NCI-H1930 (cell line): ENCODE measurements around the gene LRRC58.

ENCODE experiments used
- DNase-seq, 2 experiments: peaks; one replicate each; lab custom pipeline; 2025; lab: John Stamatoyannopoulos, UW

LRRC58 gene

DNA sequence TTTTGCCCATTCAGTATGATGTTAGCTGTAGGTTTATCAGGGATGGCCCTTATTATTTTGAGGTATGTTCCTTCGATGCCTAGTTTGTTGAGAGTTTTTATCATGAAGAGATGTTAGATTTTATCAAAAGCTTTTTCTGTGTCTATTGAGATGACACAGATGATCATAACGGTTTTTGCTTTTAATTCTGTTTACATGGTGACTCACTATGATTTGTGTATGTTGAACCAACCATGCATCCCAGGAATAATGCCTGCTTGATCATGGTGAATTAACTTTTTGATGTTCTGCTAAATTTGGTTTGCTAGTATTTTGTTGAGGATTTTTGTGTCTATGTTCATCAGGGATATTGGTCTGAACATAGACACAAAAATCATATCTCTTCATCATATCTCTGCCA lies 72.4 kb downstream of the LRRC58 start:
- DNase-seq = no peak

DNA sequence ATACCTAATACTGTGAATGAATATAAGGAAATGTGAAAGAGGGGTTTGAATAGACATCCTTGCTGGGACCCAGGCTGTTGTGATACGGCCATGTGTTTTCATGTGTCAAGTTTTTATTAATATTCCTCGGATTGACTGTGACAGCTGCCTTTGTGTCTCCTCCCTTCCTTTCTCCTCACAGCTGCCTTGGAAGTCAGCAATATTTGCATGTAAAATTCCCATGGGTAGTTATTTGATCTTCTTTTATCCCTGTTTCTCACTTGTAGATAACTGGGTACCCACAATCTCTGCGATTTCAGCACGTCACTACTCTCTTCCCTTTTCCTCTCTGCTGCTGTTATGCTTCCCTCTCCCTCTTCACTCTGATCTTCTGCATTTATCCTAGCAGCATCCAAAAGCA lies 73.5 kb downstream of the LRRC58 start:
- no peak for DNase-seq

DNA sequence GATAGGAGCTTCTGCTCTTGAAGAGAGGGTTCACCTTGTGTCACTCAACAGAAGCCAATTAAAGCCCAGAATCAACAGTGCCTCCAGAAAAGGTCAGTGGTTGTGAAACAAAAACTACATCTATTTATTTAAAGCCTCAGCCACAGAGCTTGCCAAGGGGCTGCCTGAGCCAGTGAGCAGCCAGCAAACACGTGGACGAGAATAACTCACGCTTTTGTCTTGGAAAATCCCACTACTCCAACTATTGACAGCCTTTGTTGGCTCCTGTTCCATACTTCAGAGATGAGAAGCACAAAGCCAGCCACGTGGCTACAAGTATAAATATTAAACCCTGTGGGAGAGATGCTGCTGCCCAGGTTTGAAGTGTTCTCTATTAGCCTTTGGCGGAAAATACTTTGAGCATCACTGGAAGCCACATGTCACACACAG lies 74.4 kb downstream of the LRRC58 start:
- DNase-seq = no peak
